GM12892 (cell line): ENCODE results near the gene ACER3.

Experiments used
- POLR2A ChIP-seq: IDR thresholded peaks from 2 replicates; pipeline ENCODE4 v1.6.1; 2011; ENCODE audit warnings: low read depth, low read length, control low read depth
- POLR2AphosphoS5 ChIP-seq: IDR thresholded peaks from 2 replicates; pipeline ENCODE4 v1.6.1; 2011; ENCODE audit warnings: low read depth, low read length, control low read depth
- TAF1 ChIP-seq: IDR thresholded peaks from 2 replicates; pipeline ENCODE4 v1.6.1; 2011; ENCODE audit warnings: low read depth, mild to moderate bottlenecking, control low read depth, low read length, borderline replicate concordance

GRCh38 chr11:77049026-77049425, 188.3 kb downstream of the ACER3 start:
- TF ChIP-seq POLR2AphosphoS5: no peak
- TF ChIP-seq POLR2A: no peak
- no peak for TF ChIP-seq TAF1
